ENCODE measurements around the gene CCDC91.

DNA sequence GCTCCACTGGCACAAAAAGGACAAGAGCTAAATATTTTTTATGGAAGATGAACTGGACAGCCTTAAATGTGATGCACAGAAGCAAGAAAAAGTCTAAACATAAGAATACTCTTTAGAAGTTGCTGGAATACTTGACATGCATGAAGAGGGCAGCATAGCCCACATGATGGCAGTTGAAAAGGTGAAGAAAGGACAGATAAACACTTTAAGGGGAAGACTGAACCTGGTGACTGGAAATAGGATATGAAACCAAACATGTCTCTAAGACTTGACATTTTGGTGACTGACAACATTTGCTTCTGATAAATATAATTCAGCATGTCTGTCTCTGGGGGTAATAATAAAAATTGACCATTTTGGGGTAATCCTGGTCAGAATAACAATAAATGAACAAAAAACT, 273.1 kb downstream of the CCDC91 start:
- TF ChIP-seq CTCF (IDR thresholded peaks at IDR 0.05) (no peak), POLR2A (IDR thresholded peaks at IDR 0.05) (no peak)
